GM19193 (cell line): ENCODE measurements around the gene ITGA2.

Experiments
- POLR2A ChIP-seq: IDR thresholded peaks from 4 replicates; pipeline ENCODE4 v1.6.1; 2011; ENCODE audit not compliant: insufficient read depth, insufficient read length; ENCODE audit errors: extremely low read depth

ITGA2 gene

GRCh38 chr5:53002491-53002890, 13.3 kb downstream of the ITGA2 start:
- TF ChIP-seq POLR2A = no peak

- no peak for TF ChIP-seq POLR2A
Observed at GRCh38 chr5:53003144-53003543, 14.0 kb downstream of the ITGA2 start.

GRCh38 chr5:53006911-53007890, 18.0 kb downstream of the ITGA2 start:
- no peak for TF ChIP-seq POLR2A

- TF ChIP-seq POLR2A = no peak
Observed at GRCh38 chr5:53008751-53009150, 19.6 kb downstream of the ITGA2 start.

GRCh38 chr5:53009816-53010215, 20.7 kb downstream of the ITGA2 start:
- TF ChIP-seq POLR2A = no peak

- TF ChIP-seq POLR2A = no peak
Observed at GRCh38 chr5:53010814-53011213, 21.7 kb downstream of the ITGA2 start.

GRCh38 chr5:53011233-53011632, 22.1 kb downstream of the ITGA2 start:
- TF ChIP-seq POLR2A = no peak

GRCh38 chr5:53013857-53014256, 24.7 kb downstream of the ITGA2 start:
- no peak for TF ChIP-seq POLR2A

- TF ChIP-seq POLR2A = no peak
Observed at GRCh38 chr5:53017383-53017782, 28.2 kb downstream of the ITGA2 start.

GRCh38 chr5:53017794-53018391, 28.7 kb downstream of the ITGA2 start:
- no peak for TF ChIP-seq POLR2A

- no peak for TF ChIP-seq POLR2A
Observed at GRCh38 chr5:53019320-53019719, 30.2 kb downstream of the ITGA2 start.

GRCh38 chr5:53022930-53023511, 33.9 kb downstream of the ITGA2 start:
- no peak for TF ChIP-seq POLR2A

- no peak for TF ChIP-seq POLR2A
Observed at GRCh38 chr5:53023969-53024368, 34.8 kb downstream of the ITGA2 start.

GRCh38 chr5:53024535-53024934, 35.4 kb downstream of the ITGA2 start:
- no peak for TF ChIP-seq POLR2A

GRCh38 chr5:53025487-53025886, 36.3 kb downstream of the ITGA2 start:
- no peak for TF ChIP-seq POLR2A

- no peak for TF ChIP-seq POLR2A
Observed at GRCh38 chr5:53027913-53028312, 38.8 kb downstream of the ITGA2 start.

- no peak for TF ChIP-seq POLR2A
Observed at GRCh38 chr5:53029608-53030007, 40.5 kb downstream of the ITGA2 start.

- TF ChIP-seq POLR2A = no peak
Observed at GRCh38 chr5:53030893-53031292, 41.7 kb downstream of the ITGA2 start.
